C4-2B (cell line): ENCODE results near the gene KLHDC3.

Experiments used
- CTCF ChIP-seq: fragments of 450-650 bp; conservative IDR thresholded peaks from 2 replicates; pipeline ENCODE4 v1.5.1; 2017; ENCODE audit warnings: mild to moderate bottlenecking
- ZFX ChIP-seq: fragments of 450-650 bp; IDR thresholded peaks from 2 replicates; pipeline ENCODE4 v1.6.1; 2017

GRCh38 chr6:42973926-42974325, 40.1 kb upstream of the KLHDC3 start:
- TF ChIP-seq CTCF (no peak), ZFX (no peak)
